DMS153 treated with DMSO at 0.1 percent for 48 hours (cell line): ENCODE data around the gene IL12B.
"Not testable (repeated sequence)": the region's sequence is repeated elsewhere in the genome, so short reads cannot be mapped to it uniquely, and the experiment has no call there.

ENCODE experiments used
- DNase-seq: peaks from one replicate; lab custom pipeline; 2025; ENCODE audit not compliant: unreplicated experiment; lab: John Stamatoyannopoulos, UW

IL12B gene

DNA sequence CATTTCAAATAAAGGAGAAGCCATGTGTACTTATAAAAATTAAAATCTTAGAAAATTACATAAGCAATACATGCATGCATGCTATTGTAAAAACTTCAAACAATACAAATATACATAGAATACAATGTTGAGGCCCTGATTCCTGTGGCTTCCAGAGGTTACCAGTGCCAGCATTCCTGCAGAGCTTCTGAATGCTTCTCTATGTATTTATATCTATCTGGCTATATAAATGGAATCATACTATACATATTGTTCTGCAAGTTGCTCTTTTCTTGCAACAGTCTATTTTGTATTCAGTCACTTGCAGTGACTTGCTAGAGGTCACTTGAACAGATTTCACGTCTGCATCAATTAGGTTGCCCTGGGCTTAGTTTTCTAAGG, 3.2 kb upstream of the IL12B start:
- DNase-seq, result no peak

- DNase-seq, result no peak
Observed at GRCh38 chr5:159332800-159333544, 2.7 kb upstream of the IL12B start.

GRCh38 chr5:159331093-159331973, 1.0 kb upstream of the IL12B start:
- peak; percentile 0 for DNase-seq

- DNase-seq, result no peak
Observed at GRCh38 chr5:159324986-159325385, 5.3 kb downstream of the IL12B start.

DNA sequence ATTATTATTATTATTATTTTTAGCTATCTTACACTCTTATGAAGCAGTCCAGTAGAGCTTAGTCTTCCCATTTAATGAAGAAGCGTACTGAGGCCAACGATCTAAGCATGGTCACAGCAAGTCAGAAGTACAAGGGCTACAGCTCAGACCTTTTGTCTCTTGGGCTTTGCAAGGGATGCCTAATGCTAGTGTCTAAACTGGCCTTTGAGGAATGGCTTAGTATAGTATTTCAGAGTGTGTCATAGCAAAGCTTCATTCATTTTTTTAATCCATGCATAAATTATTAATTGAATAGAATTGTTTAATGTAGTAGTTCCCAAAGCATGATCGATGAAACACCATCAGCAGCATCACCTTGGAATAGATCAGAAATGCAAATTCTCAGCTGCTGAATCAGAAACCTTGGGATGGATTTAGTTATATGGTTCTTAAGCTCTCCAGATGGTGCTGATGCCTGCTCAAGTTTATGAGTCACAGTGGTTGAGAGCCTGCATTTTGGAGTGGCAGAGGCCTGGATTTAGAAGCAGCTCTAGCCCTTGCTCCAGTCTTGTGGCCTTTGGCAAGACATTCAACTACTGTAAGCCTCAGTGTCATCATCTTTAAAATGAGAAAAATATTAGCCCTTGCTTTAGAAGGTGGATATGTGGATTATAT, 6.1 kb downstream of the IL12B start:
- no peak for DNase-seq

GRCh38 chr5:159322180-159322579, 8.1 kb downstream of the IL12B start:
- DNase-seq, result no peak

GRCh38 chr5:159319832-159320231, 10.5 kb downstream of the IL12B start:
- DNase-seq, result no peak

GRCh38 chr5:159319363-159319762, 10.9 kb downstream of the IL12B start:
- no peak for DNase-seq

GRCh38 chr5:159318448-159318847, 11.8 kb downstream of the IL12B start:
- DNase-seq, result no peak

DNA sequence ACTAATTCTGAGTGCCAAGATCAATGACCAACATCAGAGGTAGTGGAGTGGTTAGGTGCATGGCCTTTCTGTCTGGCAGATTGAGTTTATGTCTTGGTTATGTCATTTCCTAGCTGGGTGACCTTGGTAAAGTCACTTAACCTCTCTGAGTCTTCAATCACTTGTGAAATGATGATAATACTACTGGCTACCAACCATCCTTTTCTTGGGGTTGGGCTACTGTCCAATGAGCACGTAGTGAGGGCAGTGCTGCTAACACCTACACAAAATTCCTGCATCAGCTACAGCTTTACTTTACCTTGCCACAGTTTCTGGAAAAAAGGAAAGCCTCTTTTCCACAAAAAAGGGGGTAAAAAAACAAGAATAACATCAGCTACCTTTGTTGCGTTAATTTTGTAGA, 12.4 kb downstream of the IL12B start:
- no peak for DNase-seq

- peak; percentile 0 for DNase-seq
Observed at GRCh38 chr5:159316519-159317383, 13.5 kb downstream of the IL12B start.

DNA sequence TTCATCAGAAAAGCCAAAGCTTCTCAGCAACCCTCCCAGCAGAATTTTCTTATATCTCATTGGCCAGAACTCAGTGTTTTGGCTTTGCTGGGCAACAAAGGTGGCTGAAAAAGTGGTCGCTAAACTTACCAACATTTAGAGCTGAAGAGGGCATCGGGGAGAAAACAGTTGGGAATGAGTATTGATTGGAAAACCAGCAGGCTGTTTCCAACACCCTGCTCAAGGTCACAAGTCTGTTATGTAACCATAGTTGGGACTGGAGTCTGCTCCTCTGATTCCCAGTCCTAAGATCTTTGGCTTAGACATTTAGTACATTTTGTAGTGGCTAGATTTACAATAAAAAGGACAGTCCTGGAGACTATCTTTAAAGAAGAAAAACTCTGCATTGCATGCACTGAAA, 17.1 kb downstream of the IL12B start:
- DNase-seq, result no peak

DNA sequence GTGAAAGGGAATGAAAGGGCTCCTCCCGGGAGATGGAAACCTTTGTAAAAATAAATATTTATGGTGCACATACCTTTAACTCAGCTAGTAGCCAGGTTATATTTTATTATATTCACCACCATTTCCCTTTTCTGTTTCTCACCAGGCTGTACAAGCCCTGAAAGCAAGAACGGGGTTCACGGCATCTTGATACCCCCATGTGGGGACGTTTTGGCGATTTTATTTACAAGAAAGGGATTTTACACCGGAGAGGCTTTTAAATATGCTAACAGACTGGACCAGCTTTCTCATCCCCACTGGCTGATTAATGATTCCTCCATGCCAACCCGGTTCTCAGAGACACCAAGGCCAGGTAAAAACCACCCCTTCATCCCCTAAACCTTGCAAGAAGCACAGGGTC, 19.2 kb downstream of the IL12B start:
- no peak for DNase-seq

DNA sequence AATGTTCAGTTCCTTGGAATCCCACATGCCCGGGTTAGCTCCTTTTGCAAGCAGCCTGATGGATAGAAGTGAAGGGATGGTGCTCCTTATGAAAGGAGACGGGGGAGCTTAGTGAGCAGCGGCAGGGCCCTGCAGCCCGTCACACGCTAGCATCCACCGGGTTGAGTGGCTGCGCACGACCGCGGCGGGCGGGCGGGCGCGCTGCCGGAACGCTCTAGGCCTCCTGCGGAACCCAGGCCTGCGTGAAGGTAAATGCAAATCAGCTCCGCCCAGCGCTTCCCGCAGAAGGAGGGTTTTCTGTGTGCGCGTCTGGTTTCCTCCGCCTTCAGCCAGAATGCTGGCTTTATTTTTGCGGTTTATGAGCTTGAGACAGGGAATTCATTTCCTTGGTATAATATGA, 19.8 kb downstream of the IL12B start:
- DNase-seq, result no peak

- DNase-seq, result no peak
Observed at GRCh38 chr5:159309689-159310433, 20.4 kb downstream of the IL12B start.

- DNase-seq, result no peak
Observed at GRCh38 chr5:159304961-159305595, 25.2 kb downstream of the IL12B start.

DNA sequence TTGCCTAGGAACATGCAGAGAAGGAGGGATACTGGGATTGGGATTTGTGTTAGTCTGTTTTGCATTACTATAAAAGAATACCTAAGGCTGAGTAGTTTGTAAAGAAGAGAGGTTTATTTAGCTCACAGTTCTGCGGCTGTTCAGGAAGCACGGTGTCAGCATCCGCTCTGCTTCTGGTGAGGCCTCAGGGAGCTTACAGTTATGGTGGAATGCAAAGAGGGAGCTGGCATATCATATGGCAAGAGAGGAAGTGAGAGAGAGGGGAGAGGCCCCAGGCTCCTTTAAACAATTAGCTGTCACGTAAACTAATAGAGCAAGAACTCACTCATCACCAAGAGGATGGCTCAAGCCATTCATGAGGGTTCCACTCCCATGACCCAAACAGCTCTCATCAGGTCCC, 27.0 kb downstream of the IL12B start:
- no peak for DNase-seq

DNA sequence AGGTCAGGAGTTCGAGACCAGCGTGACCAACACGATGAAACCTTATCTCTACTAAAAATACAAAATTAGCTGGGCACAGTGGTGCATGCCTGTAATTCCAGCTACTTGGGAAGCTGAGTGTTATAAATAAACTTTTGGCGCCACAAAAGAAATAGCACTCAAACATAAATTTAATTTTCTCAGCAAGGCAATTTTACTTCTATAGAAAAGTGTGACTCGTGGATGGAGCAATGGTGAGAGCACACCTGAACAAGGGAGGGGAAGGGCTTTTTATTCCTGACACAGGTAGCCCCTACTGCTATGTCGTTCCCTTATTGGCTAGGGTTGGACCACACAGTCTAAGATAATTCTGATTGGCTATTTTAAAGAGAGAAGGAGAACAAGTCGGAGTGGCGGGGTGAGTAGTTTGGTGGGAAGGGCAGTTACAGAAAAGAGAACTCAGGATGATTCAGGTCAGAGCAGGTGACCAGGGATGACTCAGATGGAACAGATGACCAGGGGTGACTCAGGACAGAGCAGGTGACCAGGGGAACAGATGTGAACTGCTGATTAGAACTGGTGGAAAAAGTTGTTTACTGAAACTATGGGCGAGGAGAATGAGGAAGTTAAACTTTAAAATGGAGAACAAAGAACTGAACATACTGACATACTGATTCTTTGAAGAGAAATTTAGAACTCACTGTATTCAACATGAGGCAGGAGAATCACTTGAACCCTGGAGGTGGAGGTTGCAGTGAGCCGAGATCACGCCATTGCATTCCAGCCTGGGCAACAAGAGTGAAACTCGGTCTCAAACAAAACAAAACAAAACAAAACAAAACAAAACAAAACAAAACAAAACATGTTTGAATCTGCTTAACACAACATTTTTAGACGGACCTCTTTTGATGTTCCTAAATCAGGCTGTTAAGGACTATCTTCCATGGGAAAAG, 28.1 kb downstream of the IL12B start:
- not testable (repeated sequence) for DNase-seq

DNA sequence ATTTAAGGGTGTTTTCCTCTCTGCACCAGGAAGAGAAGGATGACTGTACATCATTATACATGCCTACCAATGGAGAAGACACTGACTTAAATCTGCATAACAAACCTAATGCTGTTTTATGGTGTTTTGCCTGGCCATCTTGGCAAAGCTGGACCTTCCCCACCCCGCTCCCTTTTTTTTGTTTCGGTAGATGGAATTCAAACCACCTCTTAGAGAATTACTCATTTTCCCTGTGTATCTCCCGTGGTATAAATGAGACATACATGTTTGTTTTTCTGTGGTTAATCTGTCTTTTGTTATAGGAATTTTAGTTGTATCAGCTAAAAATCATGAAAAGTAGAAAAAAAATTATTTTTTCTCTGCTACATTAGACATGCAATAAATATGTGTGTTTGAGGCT, 28.8 kb downstream of the IL12B start:
- DNase-seq, result no peak
